ENCODE results near the gene AHCY.
"Not testable (repeated sequence)": the region's sequence is repeated elsewhere in the genome, so short reads cannot be mapped to it uniquely, and the experiment has no call there.

AHCY gene

GRCh38 chr20:34302723-34303533 lies at the start of gene AHCY:
AHCY (minus strand) TSS chr20:34303355; CDS start chr20:34303270, 85 bp downstream.
- DNase-seq, result peak; percentile 96 to 97

- no peak for DNase-seq
These were observed 46.9 kb upstream of the AHCY start for GRCh38 chr20:34350095-34350494.

- DNase-seq, result peak; percentile 38 to 40
These were observed 44.4 kb upstream of the AHCY start for GRCh38 chr20:34347571-34347970.

- not testable (repeated sequence) for DNase-seq
These were observed 43.3 kb upstream of the AHCY start for GRCh38 chr20:34346533-34346865.

- DNase-seq, result not testable (repeated sequence)
These were observed 42.8 kb upstream of the AHCY start for GRCh38 chr20:34345839-34346532.

GRCh38 chr20:34345402-34345736 lies 42.2 kb upstream of the AHCY start:
- no peak for DNase-seq

GRCh38 chr20:34344238-34344637 lies 41.1 kb upstream of the AHCY start:
- no peak for DNase-seq

- no peak for DNase-seq
These were observed 40.5 kb upstream of the AHCY start for GRCh38 chr20:34343458-34344211.

GRCh38 chr20:34341199-34341598 lies 38.0 kb upstream of the AHCY start:
- DNase-seq, result not testable (repeated sequence)

- DNase-seq, result not testable (repeated sequence)
These were observed 37.6 kb upstream of the AHCY start for GRCh38 chr20:34340726-34341125.

GRCh38 chr20:34337982-34338726 lies 35.0 kb upstream of the AHCY start:
- no peak for DNase-seq

GRCh38 chr20:34337544-34337943 lies 34.4 kb upstream of the AHCY start:
- no peak for DNase-seq

GRCh38 chr20:34334654-34335407 lies 31.7 kb upstream of the AHCY start:
- DNase-seq, result no peak

GRCh38 chr20:34333786-34334185 lies 30.6 kb upstream of the AHCY start:
- no peak for DNase-seq

- no peak for DNase-seq
These were observed 29.2 kb upstream of the AHCY start for GRCh38 chr20:34332262-34332920.

- DNase-seq, result no peak
These were observed 28.7 kb upstream of the AHCY start for GRCh38 chr20:34331838-34332237.

- DNase-seq, result not testable (repeated sequence)
These were observed 27.8 kb upstream of the AHCY start for GRCh38 chr20:34330861-34331544.

- no peak for DNase-seq
These were observed 25.9 kb upstream of the AHCY start for GRCh38 chr20:34328928-34329677.

GRCh38 chr20:34328207-34328606 lies 25.1 kb upstream of the AHCY start:
- DNase-seq, result not testable (repeated sequence)

GRCh38 chr20:34324541-34324940 lies 21.4 kb upstream of the AHCY start:
- no peak for DNase-seq
